Measurements from ENCODE around the gene GPATCH8.
"Not testable (repeated sequence)": the region's sequence is repeated elsewhere in the genome, so short reads cannot be mapped to it uniquely, and the experiment has no call there.

The GPATCH8 gene

DNA sequence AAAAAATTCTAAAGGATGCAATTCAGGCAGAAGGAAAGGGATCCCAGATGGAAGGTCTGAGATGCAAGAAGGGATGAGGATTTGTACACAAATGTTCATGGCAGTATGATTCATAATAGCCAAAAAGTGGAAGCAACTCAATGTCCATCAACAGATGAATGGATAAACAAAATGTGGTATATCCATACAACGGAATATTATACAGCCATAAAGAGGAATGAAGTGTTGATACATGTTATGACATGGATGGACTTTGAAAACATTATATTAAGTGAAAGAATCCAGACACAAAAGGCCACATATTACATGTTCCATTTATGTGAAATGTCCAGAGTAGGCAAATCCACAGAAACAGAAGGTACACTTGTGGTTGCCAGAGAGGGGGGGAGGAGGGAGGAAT lies 23.9 kb upstream of the GPATCH8 start:
- DNase-seq (ENCODE audit: low read depth): no peak

GRCh38 chr17:44523672-44523972 lies 20.4 kb upstream of the GPATCH8 start:
- no peak for DNase-seq (ENCODE audit: low read depth)

- no peak for DNase-seq (ENCODE audit: low read depth)
Observed at GRCh38 chr17:44522883-44523671, 19.9 kb upstream of the GPATCH8 start.

GRCh38 chr17:44518032-44518431 lies 14.8 kb upstream of the GPATCH8 start:
- DNase-seq (ENCODE audit: low read depth): no peak

DNA sequence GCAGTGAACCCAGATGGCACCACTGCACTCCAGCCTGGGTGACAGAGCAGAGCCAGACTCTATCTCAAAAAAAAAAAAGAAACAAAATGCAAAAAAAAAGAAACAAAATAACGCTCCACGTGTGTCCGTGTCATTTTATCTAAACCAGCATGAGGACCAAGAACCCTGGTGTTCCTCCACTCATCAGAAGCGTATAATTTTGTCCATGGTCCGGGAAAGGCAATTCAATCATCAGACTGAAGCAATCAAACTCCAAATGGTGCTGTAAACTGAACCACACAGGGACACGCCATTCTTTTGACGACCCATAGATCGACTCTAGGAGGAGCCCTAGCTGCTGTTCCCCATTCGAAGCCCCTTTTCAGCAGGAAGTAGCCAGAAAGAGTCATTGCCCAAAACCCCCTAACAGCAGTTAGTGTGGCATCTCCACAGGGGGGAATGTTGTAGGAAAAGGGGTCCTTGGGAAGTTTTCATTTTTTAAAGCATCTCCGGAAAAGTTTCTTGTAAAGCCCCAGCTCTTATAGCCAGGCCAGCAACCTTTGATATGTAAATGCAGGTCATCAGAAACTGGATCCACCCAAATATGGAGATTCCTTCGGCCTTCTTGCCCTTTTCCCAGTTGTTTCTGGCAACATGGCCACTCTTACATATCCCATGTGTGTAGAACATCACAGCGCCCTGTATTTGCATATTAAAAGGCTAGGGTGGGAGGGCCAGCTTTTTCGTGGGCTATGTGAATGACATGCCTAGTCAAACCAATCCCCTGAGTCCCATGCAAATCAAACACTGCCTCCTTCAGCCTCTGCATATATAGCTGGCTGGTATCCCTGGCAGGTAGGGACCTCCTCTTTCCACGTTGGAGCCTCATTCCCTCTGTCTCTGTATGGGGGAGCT lies 8.3 kb upstream of the GPATCH8 start:
- DNase-seq (ENCODE audit: low read depth): not testable (repeated sequence)

DNA sequence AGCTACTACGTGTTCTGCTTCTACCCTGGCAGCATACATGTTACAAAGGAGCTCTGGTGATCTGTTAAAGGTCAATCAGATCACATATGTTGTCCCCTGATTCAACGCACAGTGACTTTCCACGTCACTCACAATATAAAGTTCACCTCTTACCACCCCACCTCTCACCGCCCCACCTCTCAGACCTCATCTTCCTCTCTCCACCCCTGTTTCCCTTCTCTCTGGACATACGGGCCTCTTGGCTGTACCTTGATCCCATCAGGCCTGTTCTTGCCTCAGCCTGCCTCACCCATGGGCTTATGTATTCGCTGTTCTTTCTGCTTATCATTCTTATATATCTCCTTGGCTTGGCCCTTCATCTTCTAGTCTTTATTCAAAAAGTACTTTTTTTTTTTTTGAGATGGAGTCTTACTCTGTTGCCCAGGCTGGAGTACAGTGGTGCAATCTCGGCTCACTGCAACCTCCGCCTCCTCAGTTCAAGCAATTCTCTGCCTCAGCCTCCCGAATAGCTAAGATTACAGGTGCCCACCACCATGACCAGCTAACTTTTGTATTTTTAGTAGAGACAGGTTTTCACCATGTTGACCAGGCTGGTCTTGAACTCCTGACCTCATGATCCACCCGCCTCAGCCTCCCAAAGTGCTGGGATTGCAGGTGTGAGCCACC lies 3.9 kb upstream of the GPATCH8 start:
- DNase-seq (ENCODE audit: low read depth): not testable (repeated sequence)

GRCh38 chr17:44502598-44503146 lies 534 bp downstream of the GPATCH8 start:
- no peak for DNase-seq (ENCODE audit: low read depth)

GRCh38 chr17:44501866-44502375 lies 1.3 kb downstream of the GPATCH8 start:
- no peak for DNase-seq (ENCODE audit: low read depth)

GRCh38 chr17:44499722-44500121 lies 3.5 kb downstream of the GPATCH8 start:
- no peak for DNase-seq (ENCODE audit: low read depth)

- no peak for DNase-seq (ENCODE audit: low read depth)
Observed at GRCh38 chr17:44496815-44497214, 6.4 kb downstream of the GPATCH8 start.

- no peak for DNase-seq (ENCODE audit: low read depth)
Observed at GRCh38 chr17:44493339-44493738, 9.9 kb downstream of the GPATCH8 start.

DNA sequence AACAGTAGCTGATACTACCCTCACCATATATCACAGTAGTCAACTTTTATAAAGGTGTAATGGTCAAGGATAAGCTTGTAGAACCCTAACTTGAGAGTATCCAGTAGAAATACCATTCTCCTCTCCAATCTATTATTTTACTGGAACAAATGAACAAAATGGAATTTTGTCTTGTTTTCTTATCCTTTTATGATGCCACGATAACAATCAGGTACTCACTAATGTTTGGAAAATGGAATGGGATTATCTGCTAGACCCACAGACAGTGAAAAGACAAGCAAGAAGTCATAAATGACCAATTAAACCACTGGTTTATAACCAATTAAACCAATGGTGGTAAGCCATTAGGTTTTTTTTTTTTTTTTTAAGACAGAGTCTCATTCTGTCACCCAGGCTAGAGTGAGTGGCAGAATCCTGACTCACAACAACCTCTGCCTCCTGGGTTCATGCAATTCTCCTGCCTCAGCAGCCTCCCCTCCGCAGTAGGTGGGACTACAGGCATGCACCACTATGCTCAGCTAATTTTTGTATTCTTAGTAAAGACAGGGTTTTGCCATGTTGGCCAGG lies 10.4 kb downstream of the GPATCH8 start:
- no peak for DNase-seq (ENCODE audit: low read depth)

DNA sequence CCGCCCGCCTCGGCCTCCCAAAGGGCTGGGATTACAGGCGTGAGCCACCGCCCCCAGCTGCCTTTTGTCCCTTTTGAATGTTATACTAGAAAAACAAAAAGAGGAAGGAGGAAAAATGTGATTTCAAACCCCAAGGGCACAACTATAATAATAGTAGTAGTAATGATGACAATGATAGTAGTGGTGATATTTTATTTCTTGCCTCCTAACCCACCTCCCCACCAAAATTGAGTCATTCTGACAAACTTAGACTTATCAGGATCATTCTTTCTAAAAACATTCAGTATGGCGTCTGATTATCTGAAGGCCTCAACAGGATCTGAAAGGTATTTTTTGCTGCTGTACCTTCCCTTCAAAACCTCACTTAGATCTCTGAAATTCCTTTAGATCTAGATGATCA lies 13.6 kb downstream of the GPATCH8 start:
- DNase-seq (ENCODE audit: low read depth): no peak

DNA sequence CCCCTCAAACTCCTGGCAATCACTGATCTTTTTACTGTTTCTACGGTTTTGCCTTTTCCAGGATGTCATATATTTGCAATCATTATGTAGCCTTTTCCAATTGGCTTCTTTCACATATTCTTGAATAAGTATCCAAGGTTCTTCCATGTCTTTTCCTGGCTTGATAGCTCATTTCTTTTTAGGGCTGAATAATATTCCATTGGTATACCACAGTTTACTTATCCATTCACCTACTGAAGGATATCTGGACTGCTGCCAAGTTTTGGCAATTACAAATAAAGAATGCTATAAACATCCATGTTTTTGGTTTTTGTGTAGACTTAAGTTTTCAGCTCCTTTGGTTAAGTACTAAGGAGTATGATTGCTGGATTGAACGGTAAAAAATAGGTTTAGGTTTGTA lies 16.0 kb downstream of the GPATCH8 start:
- no peak for DNase-seq (ENCODE audit: low read depth)

DNA sequence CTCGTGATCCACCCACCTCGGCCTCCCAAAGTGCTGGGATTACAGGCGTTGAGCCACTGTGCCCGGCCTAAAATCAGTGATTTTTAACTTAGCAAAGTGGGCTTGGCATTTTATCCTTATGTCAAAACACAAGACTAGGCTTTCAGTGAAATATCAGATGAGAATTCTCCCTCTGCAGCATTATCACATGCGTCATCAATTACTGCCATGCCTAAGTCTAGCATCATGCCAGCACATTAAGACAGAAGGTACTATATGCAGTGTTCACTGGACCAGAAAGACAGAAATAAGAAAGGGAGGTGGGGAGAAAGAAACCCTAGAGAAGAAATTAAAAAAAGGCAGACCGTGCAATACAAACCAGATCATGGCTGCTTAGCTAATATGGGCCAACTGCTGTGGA lies 29.8 kb downstream of the GPATCH8 start:
- DNase-seq (ENCODE audit: low read depth): no peak

DNA sequence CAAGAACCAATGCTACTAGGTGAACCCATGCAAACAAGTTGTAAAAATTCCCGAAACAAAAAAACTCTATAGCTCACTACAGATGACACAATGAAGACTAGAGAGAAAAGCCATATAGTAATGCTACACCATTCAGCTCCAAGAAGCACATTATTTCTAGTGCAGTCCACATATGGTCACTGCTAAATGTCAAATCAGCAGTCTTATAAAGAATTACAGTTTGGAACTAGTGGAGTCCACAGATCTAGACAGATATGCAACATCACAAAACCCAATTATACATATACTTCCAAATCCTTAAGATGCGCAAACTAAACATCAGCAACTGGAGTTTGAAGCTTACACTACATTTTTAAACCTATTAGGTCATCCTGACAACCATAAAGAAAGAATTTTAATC lies 33.5 kb downstream of the GPATCH8 start:
- no peak for DNase-seq (ENCODE audit: low read depth)

- DNase-seq (ENCODE audit: low read depth): no peak
Observed at GRCh38 chr17:44467108-44467507, 36.1 kb downstream of the GPATCH8 start.

DNA sequence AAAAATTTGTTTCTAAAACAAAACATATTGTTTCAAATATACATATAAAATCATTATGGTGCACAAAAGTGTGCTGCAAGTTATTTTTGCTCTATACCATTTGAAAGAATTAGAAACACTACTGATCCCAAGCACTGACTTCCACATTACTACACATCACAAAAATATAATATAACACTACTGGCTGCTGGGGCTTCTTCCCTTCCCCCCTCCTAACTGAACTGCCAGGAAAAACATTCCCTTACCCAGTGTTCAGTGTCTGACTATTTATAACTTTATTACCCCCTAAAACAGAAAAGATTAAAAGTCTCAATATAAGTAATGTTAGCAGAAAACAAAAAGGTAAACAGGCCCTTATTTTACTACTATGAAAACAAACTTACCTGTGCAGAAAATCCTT lies 36.9 kb downstream of the GPATCH8 start:
- DNase-seq (ENCODE audit: low read depth): no peak

DNA sequence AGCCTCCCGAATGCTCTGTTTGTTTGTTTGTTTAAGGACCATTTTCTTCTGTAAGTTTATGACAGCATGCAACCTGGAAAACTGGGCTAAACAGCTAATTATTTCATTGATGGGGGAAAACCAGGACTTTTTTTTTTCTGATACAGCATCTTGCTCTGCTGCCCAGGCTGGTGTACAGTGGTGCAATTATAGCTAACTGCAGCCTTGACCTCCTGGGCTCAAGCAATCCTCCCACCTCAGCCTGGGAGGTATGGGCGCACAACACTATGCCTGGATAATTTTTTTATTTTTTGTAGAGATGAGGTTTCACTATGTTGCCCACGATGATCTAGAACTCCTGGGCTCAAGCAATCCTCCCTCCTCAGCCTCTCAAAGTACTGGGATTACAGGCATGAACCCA lies 37.3 kb downstream of the GPATCH8 start:
- no peak for DNase-seq (ENCODE audit: low read depth)

GRCh38 chr17:44465276-44465675 lies 37.9 kb downstream of the GPATCH8 start:
- DNase-seq (ENCODE audit: low read depth): no peak

DNA sequence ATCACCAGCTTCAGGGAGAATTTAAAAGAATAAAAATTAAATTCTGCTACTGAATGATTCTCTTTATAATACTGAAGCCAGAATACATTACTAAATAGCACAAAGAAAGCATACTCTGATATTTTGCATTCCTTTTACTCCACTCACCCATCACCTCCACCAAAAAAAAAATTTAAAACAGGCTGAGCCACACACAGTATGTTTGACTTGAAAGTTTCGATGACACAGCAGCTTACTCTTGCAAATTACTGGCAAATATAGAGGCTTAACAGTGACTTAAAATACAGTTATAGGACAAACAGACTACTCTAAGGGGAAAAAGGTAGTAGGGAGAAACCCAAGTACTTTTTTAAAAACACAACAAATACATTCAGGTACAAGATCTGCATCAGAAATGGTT lies 39.2 kb downstream of the GPATCH8 start:
- no peak for DNase-seq (ENCODE audit: low read depth)

DNA sequence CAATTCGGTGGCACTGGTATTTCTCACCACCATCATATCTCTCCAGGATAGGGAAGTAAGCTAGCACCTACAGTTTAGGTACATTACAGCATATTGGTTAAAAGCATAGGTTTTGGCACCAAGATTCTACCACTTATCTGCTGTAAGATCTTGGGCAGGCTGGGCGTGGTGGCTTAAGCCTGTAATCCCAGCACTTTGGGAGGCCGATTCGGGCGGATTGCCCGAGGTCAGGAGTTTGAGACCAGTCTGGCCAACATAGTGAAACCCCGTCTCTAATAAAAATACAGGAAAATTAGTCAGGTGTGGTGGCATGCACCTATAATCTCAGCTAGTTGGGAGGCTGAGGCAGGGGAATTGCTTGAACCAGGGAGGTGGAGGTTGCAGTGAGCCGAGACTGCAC lies 51.4 kb downstream of the GPATCH8 start:
- DNase-seq (ENCODE audit: low read depth): no peak

Measured in fibroblast of the conjunctiva (primary cell).